Activated effector memory CD4-positive, alpha-beta T cell treated with Interleukin-2 at 50 U/mL for 16 hours (primary cell): ENCODE data around the gene LY6G6D.

Experiments used
- DNase-seq: peaks from one replicate; pipeline ENCODE4 v3.0.0-alpha.2; 2020

Gene LY6G6D

GRCh38 chr6:31715022-31715958 is at the start of gene LY6G6D:
Gene LY6G6D (plus strand): TSS chr6:31715348. CDS start chr6:31715356, 8 bp downstream.
- no peak for DNase-seq

- peak; percentile 98 for DNase-seq
Observed at GRCh38 chr6:31665501-31666336, 49.4 kb upstream of the LY6G6D start, which contains the start of gene CSNK2B. Gene CSNK2B (plus strand): TSS chr6:31666080. CDS start chr6:31666832, 752 bp downstream.

- DNase-seq, result no peak
Observed at GRCh38 chr6:31666337-31666965, 48.7 kb upstream of the LY6G6D start.

- DNase-seq, result no peak
Observed at GRCh38 chr6:31669676-31670075, 45.5 kb upstream of the LY6G6D start, which contains the start of gene LY6G5B. Gene LY6G5B (plus strand): TSS chr6:31669976. CDS start chr6:31670951, 975 bp downstream.

GRCh38 chr6:31676322-31676903 is 38.7 kb upstream of the LY6G6D start:
- no peak for DNase-seq

GRCh38 chr6:31676904-31677303 is 38.2 kb upstream of the LY6G6D start:
- no peak for DNase-seq

- no peak for DNase-seq
Observed at GRCh38 chr6:31677955-31678354, 37.2 kb upstream of the LY6G6D start.

GRCh38 chr6:31680226-31681134 is 34.7 kb upstream of the LY6G6D start, which contains the start of gene LY6G5C:
Gene LY6G5C (minus strand): TSS chr6:31681067. CDS start chr6:31680373, 694 bp downstream.
- peak; percentile 54 for DNase-seq

GRCh38 chr6:31681135-31681671 is 33.9 kb upstream of the LY6G6D start:
- DNase-seq, result peak; percentile 21

GRCh38 chr6:31683591-31683990 is 31.6 kb upstream of the LY6G6D start:
- no peak for DNase-seq

- no peak for DNase-seq
Observed at GRCh38 chr6:31686483-31686882, 28.7 kb upstream of the LY6G6D start.

GRCh38 chr6:31687321-31687720 is 27.8 kb upstream of the LY6G6D start:
- no peak for DNase-seq

- no peak for DNase-seq
Observed at GRCh38 chr6:31687860-31688693, 27.1 kb upstream of the LY6G6D start.

GRCh38 chr6:31689249-31690110 is 25.7 kb upstream of the LY6G6D start:
- DNase-seq, result no peak

- no peak for DNase-seq
Observed at GRCh38 chr6:31690231-31691077, 24.7 kb upstream of the LY6G6D start.

- no peak for DNase-seq
Observed at GRCh38 chr6:31691078-31691463, 24.1 kb upstream of the LY6G6D start.

GRCh38 chr6:31691564-31692108 is 23.5 kb upstream of the LY6G6D start:
- no peak for DNase-seq

GRCh38 chr6:31692353-31692752 is 22.8 kb upstream of the LY6G6D start:
- DNase-seq, result no peak
